Uterus (tissue), 4 donors: Measurements from ENCODE around the gene ORC4. TPM values are rescaled to one million over a fixed set of nuclear protein-coding genes. Genes with fewer than 3 reads are reported as not detected.
"Not testable (repeated sequence)": the region's sequence is repeated elsewhere in the genome, so short reads cannot be mapped to it uniquely, and the experiment has no call there.

Experiments used
- DNase-seq, 2 donors: peaks; one replicate each; pipeline ENCODE4 v3.0.0-alpha.2; 2019 to 2020
- H3K27ac ChIP-seq, 2 donors: fragments of 200-600 bp; sonication (generic); 1 replicate in 1 of 2; 2 replicates in 1 of 2; pipeline ENCODE4 v1.5.1; 2016 to 2018
- H3K27me3 ChIP-seq, 2 donors: fragments of 200-600 bp; sonication (generic); one replicate each; pipeline ENCODE4 v1.5.1; 2018 to 2019; ENCODE audit warnings: control low read depth in 1 of 2
- H3K36me3 ChIP-seq, 2 donors: fragments of 200-600 bp; sonication (generic); one replicate each; pipeline ENCODE4 v1.5.1; 2019; ENCODE audit warnings: control low read depth in 1 of 2
- H3K4me1 ChIP-seq, 2 donors: fragments of 200-600 bp; sonication (generic); one replicate each; pipeline ENCODE4 v1.5.1; 2018 to 2019; ENCODE audit warnings: control low read depth in 1 of 2
- H3K4me3 ChIP-seq, 2 donors: fragments of 200-600 bp; sonication (generic); 1 replicate in 1 of 2; 2 replicates in 1 of 2; pipeline ENCODE4 v1.5.1; 2018 to 2019; ENCODE audit warnings: mild to moderate bottlenecking in 1 of 2
- H3K9me3 ChIP-seq, 2 donors: fragments of 200-600 bp; sonication (generic); one replicate each; pipeline ENCODE4 v1.5.1; 2019; ENCODE audit warnings: control low read depth in 1 of 2
- CTCF ChIP-seq, 4 experiments: fragments of 200-600 bp in 2 of 4; fragments of 450-650 bp in 2 of 4; sonication (generic) in 2 of 4; IDR thresholded peaks; one replicate each; pipeline ENCODE4 v1.5.1; 2016 to 2019; ENCODE audit warnings: antibody characterized with exemption in 4 of 4, mild to moderate bottlenecking in 2 of 4, moderate library complexity in 1 of 4
- POLR2A ChIP-seq, 2 donors: fragments of 450-650 bp; IDR thresholded peaks; one replicate each; pipeline ENCODE4 v1.6.1; 2016; ENCODE audit warnings: antibody characterized with exemption in 2 of 2, mild to moderate bottlenecking in 1 of 2, moderate library complexity in 1 of 2
- intact Hi-C: fragments of 100-400 bp; cut with DNase I; formaldehyde crosslinking; loops from one replicate; pipeline ENCODE4 v1.15.1; 2023; ENCODE audit warnings: low total_unique reads
- total RNA-seq, 4 donors: library from RNA; depleted of rRNA in 3 of 4; stranded (reverse); fragments of >200 nt in 3 of 4; gene quantifications; one replicate each; pipeline versions ENCODE4 v1.1.0 to v1.2.4, GENCODE V29; 2014 to 2023
- donor health status: DM: yes; HTN: yes; CAD: no.

ORC4 gene
- total RNA-seq, 4 donors from 2014 or later = 5.4 to 146 (median 65.0) TPM

- intact Hi-C loops = no loop called here
- no peak for DNase-seq
- Histone ChIP-seq H3K4me3 (no peak overlapping the region), H3K4me1 (no peaks in the 10 kb centered on the region), H3K36me3 (no peaks in the 10 kb centered on the region), H3K27me3 (no peaks in the 10 kb centered on the region), H3K9me3 (no peaks in the 10 kb centered on the region), H3K27ac (no peak overlapping the region)
- no peak for TF ChIP-seq CTCF (IDR thresholded peaks at IDR 0.05)
- TF ChIP-seq POLR2A (IDR thresholded peaks at IDR 0.05) = no peak
Measured at GRCh38 chr2:147998203-147998602, 22.3 kb downstream of the ORC4 start.

- Histone ChIP-seq H3K27me3 (no peaks in the 10 kb centered on the region), H3K4me3 (no peak overlapping the region), H3K9me3 (no peaks in the 10 kb centered on the region), H3K36me3 (no peaks in the 10 kb centered on the region), H3K4me1 (no peaks in the 10 kb centered on the region), H3K27ac (no peak overlapping the region)
- DNase-seq = no peak
- intact Hi-C loops = no loop called here
- no peak for TF ChIP-seq POLR2A (IDR thresholded peaks at IDR 0.05)
- no peak for TF ChIP-seq CTCF (IDR thresholded peaks at IDR 0.05)
Measured at GRCh38 chr2:147996828-147997227, 23.7 kb downstream of the ORC4 start.

- DNase-seq, H3K27ac ChIP-seq, H3K36me3 ChIP-seq, H3K4me1 ChIP-seq, H3K27me3 ChIP-seq, H3K4me3 ChIP-seq, H3K9me3 ChIP-seq, intact Hi-C loops: not testable (repeated sequence)
Measured at GRCh38 chr2:147994965-147995364, 25.6 kb downstream of the ORC4 start.

GRCh38 chr2:147989809-147990403, 30.6 kb downstream of the ORC4 start:
- Histone ChIP-seq H3K4me1 (no peaks in the 10 kb centered on the region), H3K9me3 (no peaks in the 10 kb centered on the region), H3K36me3 (no peaks in the 10 kb centered on the region), H3K4me3 (no peak overlapping the region), H3K27me3 (no peaks in the 10 kb centered on the region), H3K27ac (no peak overlapping the region)
- TF ChIP-seq POLR2A (IDR thresholded peaks at IDR 0.05) (no peak), CTCF (IDR thresholded peaks at IDR 0.05) (peak; percentile 46 to 69 (median 54))
- DNase-seq = no peak
- intact Hi-C loops = no loop called here

- no peaks in the 10 kb centered on the region for H3K36me3 ChIP-seq
- no peaks in the 10 kb centered on the region for H3K27me3 ChIP-seq
- H3K27ac ChIP-seq = no peak overlapping the region
- H3K9me3 ChIP-seq = no peaks in the 10 kb centered on the region
- DNase-seq = no peak
- H3K4me3 ChIP-seq = no peak overlapping the region
- intact Hi-C loops = no loop called here
- H3K4me1 ChIP-seq = no peaks in the 10 kb centered on the region
- TF ChIP-seq POLR2A (IDR thresholded peaks at IDR 0.05) = no peak
- TF ChIP-seq CTCF (IDR thresholded peaks at IDR 0.05) = no peak
Measured at GRCh38 chr2:147989102-147989501, 31.4 kb downstream of the ORC4 start.
